Adipocyte (in vitro differentiated cells): ENCODE results near the gene TIPRL.

Experiments
- DNase-seq: peaks from one replicate; pipeline ENCODE4 v3.0.0-alpha.2; 2015; ENCODE audit warnings: low read depth
- H3K27me3 ChIP-seq: replicated peaks from 2 replicates; pipeline ENCODE4 v1.7.0; 2013; ENCODE audit warnings: mild to moderate bottlenecking, low read length, moderate library complexity; ENCODE audit not compliant: control insufficient read depth, insufficient read depth
- H3K36me3 ChIP-seq: 2 replicates; pipeline ENCODE4 v1.7.0; 2013; ENCODE audit warnings: low read length, mild to moderate bottlenecking, moderate library complexity; ENCODE audit not compliant: control insufficient read depth, insufficient read depth, severe bottlenecking
- H3K4me1 ChIP-seq: 2 replicates; pipeline ENCODE4 v1.7.0; 2013; ENCODE audit warnings: mild to moderate bottlenecking, low read length, moderate library complexity; ENCODE audit not compliant: control insufficient read depth, insufficient read depth
- H3K4me3 ChIP-seq: 2 replicates; pipeline ENCODE4 v1.7.0; 2013; ENCODE audit warnings: mild to moderate bottlenecking, low read length, moderate library complexity
- H3K9ac ChIP-seq: 2 replicates; pipeline ENCODE4 v1.7.0; 2013; ENCODE audit warnings: mild to moderate bottlenecking, low read length, moderate library complexity
- H3K9me3 ChIP-seq: 2 replicates; pipeline ENCODE4 v1.7.0; 2013; ENCODE audit warnings: mild to moderate bottlenecking, low read length, moderate library complexity; ENCODE audit not compliant: control insufficient read depth

TIPRL gene

DNA sequence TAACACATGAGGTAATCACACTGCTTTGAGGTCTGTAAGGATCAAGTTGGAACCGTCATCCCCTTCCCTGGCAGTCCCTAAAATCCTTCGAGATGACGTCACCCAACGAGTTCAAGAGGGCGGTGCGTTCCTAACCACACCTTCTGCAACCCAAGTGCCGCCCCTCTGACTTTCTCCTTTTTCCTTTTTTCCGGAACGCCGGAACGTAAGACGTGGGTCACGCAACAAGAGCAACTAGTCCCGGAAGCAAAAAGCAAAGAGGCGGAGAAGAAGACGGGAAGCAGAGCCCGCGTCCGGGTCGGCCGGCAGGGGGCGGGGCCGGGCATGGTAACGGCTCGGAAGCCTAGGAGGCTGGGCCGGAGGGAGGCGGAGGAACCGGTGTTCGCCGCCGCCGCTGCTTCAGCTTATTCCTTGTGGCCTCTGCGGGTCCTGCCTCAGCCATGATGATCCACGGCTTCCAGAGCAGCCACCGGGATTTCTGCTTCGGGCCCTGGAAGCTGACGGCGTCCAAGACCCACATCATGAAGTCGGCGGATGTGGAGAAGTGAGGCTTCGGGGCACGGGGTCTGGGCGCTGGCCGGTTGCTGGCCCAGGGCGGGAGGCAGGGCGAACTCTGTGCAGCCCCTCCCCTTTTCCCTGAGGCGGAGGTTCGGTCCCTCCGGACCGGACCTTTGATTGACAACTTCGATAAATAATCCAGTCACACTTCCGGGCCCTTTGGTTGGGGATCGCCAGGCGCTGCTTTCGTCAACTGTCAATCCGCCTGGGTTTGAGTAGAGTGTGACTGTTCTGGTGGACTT, at the start of gene TIPRL:
Gene TIPRL (plus strand): TSS at position 325 of the 800 bp plus-strand sequence. CDS start 116 bp downstream, at position 441.
- H3K9ac ChIP-seq: peak within 1 kb of the TSS; percentile 97
- no peaks in the 10 kb centered on the region for H3K9me3 ChIP-seq
- peaks cover 8% of the 10 kb centered on the region for H3K4me1 ChIP-seq
- DNase-seq: peak; percentile 98
- peaks cover 2% of the 10 kb centered on the region for H3K36me3 ChIP-seq
- H3K27me3 ChIP-seq: no peaks in the 10 kb centered on the region
- H3K4me3 ChIP-seq: peak within 1 kb of the TSS; percentile 98

- no peak for DNase-seq
Observed at GRCh38 chr1:168129933-168130332, 48.8 kb upstream of the TIPRL start.

DNA sequence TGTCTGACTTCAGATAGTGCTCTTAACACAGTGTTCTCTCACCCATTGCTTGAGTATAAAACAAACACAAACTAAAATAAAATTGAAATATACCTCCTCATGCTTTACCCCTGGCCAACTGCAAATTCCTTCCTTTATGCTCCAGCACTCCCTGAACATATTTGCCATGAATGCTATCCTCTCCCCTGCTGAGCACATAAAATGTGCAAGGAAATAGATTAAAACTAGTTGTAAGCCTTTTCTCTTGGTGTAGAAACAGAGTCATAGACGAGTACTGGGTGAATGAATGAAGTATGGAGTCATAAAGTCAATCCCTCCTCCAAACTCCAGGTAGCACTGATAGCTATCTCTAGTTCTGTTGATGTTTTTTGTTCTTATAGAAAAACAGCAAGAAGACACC, 44.6 kb upstream of the TIPRL start:
- Histone ChIP-seq H3K4me1 (peaks cover 6% of the 10 kb centered on the region), H3K9me3 (no peaks in the 10 kb centered on the region), H3K36me3 (no peaks in the 10 kb centered on the region), H3K27me3 (no peaks in the 10 kb centered on the region), H3K4me3 (no peak overlapping the region), H3K9ac (no peak overlapping the region)
- peak; percentile 15 for DNase-seq

More at GRCh38 chr1:168129933-168130332, 48.8 kb upstream of the TIPRL start:
- H3K36me3 ChIP-seq: no peaks in the 10 kb centered on the region
- H3K27me3 ChIP-seq: no peaks in the 10 kb centered on the region
- no peak overlapping the region for H3K9ac ChIP-seq
- H3K4me1 ChIP-seq: no peaks in the 10 kb centered on the region
- no peaks in the 10 kb centered on the region for H3K9me3 ChIP-seq
- H3K4me3 ChIP-seq: no peak overlapping the region

GRCh38 chr1:168134642-168135041, 44.1 kb upstream of the TIPRL start:
- no peak overlapping the region for H3K4me3 ChIP-seq
- H3K9me3 ChIP-seq: no peaks in the 10 kb centered on the region
- no peak overlapping the region for H3K9ac ChIP-seq
- H3K36me3 ChIP-seq: no peaks in the 10 kb centered on the region
- peaks cover 6% of the 10 kb centered on the region for H3K4me1 ChIP-seq
- DNase-seq: no peak
- H3K27me3 ChIP-seq: no peaks in the 10 kb centered on the region

- peak overlapping the region; percentile 78 for H3K9ac ChIP-seq
- no peaks in the 10 kb centered on the region for H3K36me3 ChIP-seq
- H3K9me3 ChIP-seq: no peaks in the 10 kb centered on the region
- peak overlapping the region; percentile 81 for H3K4me3 ChIP-seq
- H3K27me3 ChIP-seq: no peaks in the 10 kb centered on the region
- peaks cover 9% of the 10 kb centered on the region for H3K4me1 ChIP-seq
- DNase-seq: peak; percentile 29
Observed at GRCh38 chr1:168135116-168135920, 43.4 kb upstream of the TIPRL start.

GRCh38 chr1:168135921-168136708, 42.6 kb upstream of the TIPRL start:
- Histone ChIP-seq H3K27me3 (no peaks in the 10 kb centered on the region), H3K9me3 (no peaks in the 10 kb centered on the region), H3K4me1 (peaks cover 11% of the 10 kb centered on the region), H3K9ac (peak overlapping the region; percentile 78), H3K36me3 (no peaks in the 10 kb centered on the region), H3K4me3 (peak overlapping the region; percentile 81)
- DNase-seq: peak; percentile 73

- Histone ChIP-seq H3K4me3 (peak within 1 kb of the TSS; percentile 94), H3K4me1 (peaks cover 11% of the 10 kb centered on the region), H3K9ac (peak within 1 kb of the TSS; percentile 84), H3K27me3 (no peaks in the 10 kb centered on the region), H3K9me3 (no peaks in the 10 kb centered on the region), H3K36me3 (no peaks in the 10 kb centered on the region)
- peak; percentile 91 for DNase-seq
Observed at GRCh38 chr1:168136709-168137514, 41.9 kb upstream of the TIPRL start, which contains the start of gene GPR161. GPR161 (minus strand) TSS chr1:168136930; CDS start chr1:168104850, 32,080 bp downstream.

GRCh38 chr1:168137515-168137821, 41.3 kb upstream of the TIPRL start:
- Histone ChIP-seq H3K27me3 (no peaks in the 10 kb centered on the region), H3K4me3 (peak overlapping the region; percentile 94), H3K9me3 (no peaks in the 10 kb centered on the region), H3K9ac (peak overlapping the region; percentile 84), H3K4me1 (peaks cover 11% of the 10 kb centered on the region), H3K36me3 (no peaks in the 10 kb centered on the region)
- DNase-seq: no peak

DNA sequence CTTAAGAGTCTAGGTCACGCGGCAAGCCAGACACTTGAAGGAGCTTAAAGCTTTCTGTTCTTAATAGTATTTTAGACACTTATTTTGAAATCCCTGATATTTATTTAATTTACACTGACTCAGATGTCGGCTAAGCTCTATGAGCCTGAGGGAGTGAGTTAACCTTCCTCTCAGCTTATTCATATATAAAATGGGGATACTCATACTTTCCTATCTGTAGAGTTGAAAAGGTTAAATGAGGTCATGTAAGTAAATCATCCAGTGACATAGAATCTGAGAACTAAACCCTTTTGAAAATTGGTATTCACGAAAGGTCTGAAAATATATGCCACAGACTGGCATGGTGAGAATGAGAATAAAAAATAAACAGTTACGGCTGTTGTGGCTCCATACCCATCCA, 40.6 kb upstream of the TIPRL start:
- H3K4me3 ChIP-seq: no peak overlapping the region

GRCh38 chr1:168139070-168139469, 39.7 kb upstream of the TIPRL start:
- DNase-seq: no peak

More for the DNA sequence above, 40.6 kb upstream of the TIPRL start:
- H3K9me3 ChIP-seq: no peaks in the 10 kb centered on the region
- H3K4me1 ChIP-seq: peaks cover 11% of the 10 kb centered on the region
- peak; percentile 28 for DNase-seq
- H3K27me3 ChIP-seq: no peaks in the 10 kb centered on the region
- no peak overlapping the region for H3K9ac ChIP-seq
- no peaks in the 10 kb centered on the region for H3K36me3 ChIP-seq

More at GRCh38 chr1:168139070-168139469, 39.7 kb upstream of the TIPRL start:
- H3K9me3 ChIP-seq: no peaks in the 10 kb centered on the region
- H3K27me3 ChIP-seq: no peaks in the 10 kb centered on the region
- H3K4me1 ChIP-seq: peaks cover 11% of the 10 kb centered on the region
- no peak overlapping the region for H3K4me3 ChIP-seq
- no peaks in the 10 kb centered on the region for H3K36me3 ChIP-seq
- no peak overlapping the region for H3K9ac ChIP-seq
